Testis (tissue), 3 donors: ENCODE measurements around the gene BCOR. TPM values are rescaled to one million over a fixed set of nuclear protein-coding genes. Genes with fewer than 3 reads are reported as not detected.

Experiments
- DNase-seq: peaks from one replicate; pipeline ENCODE4 v3.0.0-alpha.2; 2019
- H3K27ac ChIP-seq, 2 donors: fragments of 200-600 bp; sonication (generic); one replicate each; pipeline ENCODE4 v1.5.1; 2019
- H3K27me3 ChIP-seq: fragments of 200-600 bp; sonication (generic); one replicate; pipeline ENCODE4 v1.5.1; 2019
- H3K36me3 ChIP-seq: fragments of 200-600 bp; sonication (generic); one replicate; pipeline ENCODE4 v1.5.1; 2017; ENCODE audit warnings: low read depth; ENCODE audit errors: missing control alignments
- H3K4me1 ChIP-seq: fragments of 200-600 bp; sonication (generic); one replicate; pipeline ENCODE4 v1.5.1; 2019
- H3K4me3 ChIP-seq, 2 donors: fragments of 200-600 bp; sonication (generic); one replicate each; pipeline ENCODE4 v1.5.1; 2017 to 2019
- H3K9me3 ChIP-seq: fragments of 200-600 bp; sonication (generic); one replicate; pipeline ENCODE4 v1.5.1; 2017
- CTCF ChIP-seq, 3 experiments: fragments of 450-650 bp in 2 of 3; fragments of 200-600 bp in 1 of 3; sonication (generic) in 1 of 3; IDR thresholded peaks; one replicate each; pipeline ENCODE4 v1.5.1; 2016 to 2019; ENCODE audit warnings: antibody characterized with exemption in 3 of 3, mild to moderate bottlenecking in 2 of 3, moderate library complexity in 1 of 3
- POLR2A ChIP-seq: fragments of 450-650 bp; IDR thresholded peaks from one replicate; pipeline ENCODE4 v1.6.1; 2017; ENCODE audit warnings: antibody characterized with exemption, mild to moderate bottlenecking, moderate library complexity
- WGBS, 2 donors: methylation state at CpG; one replicate each; pipeline ENCODE4 v1.1.5; 2018; 5-methylcytosine and 5-hydroxymethylcytosine counted together
- intact Hi-C: fragments of 100-400 bp; cut with DNase I; formaldehyde crosslinking; loops from one replicate; pipeline ENCODE4 v1.15.1; 2023; ENCODE audit warnings: low total_unique reads
- polyA plus RNA-seq: library from polyadenylated mRNA; stranded (reverse); fragments of 350-450 nt; fragmentation: Illumina TruSeq; extraction: RNeasy Lipid Tissue Mini Kit (QIAGEN cat#74804); gene quantifications from one replicate; pipeline ENCODE4 v1.2.3, GENCODE V29; 2014; ENCODE audit warnings: low read depth, low replicate concordance; ENCODE audit not compliant: insufficient read depth
- total RNA-seq, 2 donors: library from RNA; depleted of rRNA; stranded (reverse); fragments of >200 nt; gene quantifications; one replicate each; pipeline ENCODE4 v1.2.3, GENCODE V29; 2016

BCOR gene
- total and polyA plus RNA-seq, 3 donors from 2014 or later: 26.4 to 69.6 (median 46.8) TPM

GRCh38 chrX:40007756-40008705 lies 89.7 kb downstream of the BCOR start:
- Histone ChIP-seq H3K4me1 (no peaks in the 10 kb centered on the region), H3K9me3 (no peaks in the 10 kb centered on the region), H3K27me3 (no peaks in the 10 kb centered on the region), H3K36me3 (no peaks in the 10 kb centered on the region), H3K27ac (no peak overlapping the region), H3K4me3 (no peak overlapping the region)
- WGBS, 2 donors: 50 to 68% methylated on average over 10 to 38 of the region's 47 CpGs
- DNase-seq: no peak
- intact Hi-C loops: no loop called here
- TF ChIP-seq POLR2A: no peak
- TF ChIP-seq CTCF (IDR thresholded peaks at IDR 0.05): no peak

GRCh38 chrX:40007131-40007755 lies 90.5 kb downstream of the BCOR start:
- Histone ChIP-seq H3K4me3 (no peak overlapping the region), H3K4me1 (no peaks in the 10 kb centered on the region), H3K27me3 (no peaks in the 10 kb centered on the region), H3K27ac (no peak overlapping the region), H3K9me3 (no peaks in the 10 kb centered on the region), H3K36me3 (no peaks in the 10 kb centered on the region)
- no peak for DNase-seq
- WGBS, 2 donors: 67 to 72% methylated on average over 23 to 29 of the region's 33 CpGs
- TF ChIP-seq CTCF (IDR thresholded peaks at IDR 0.05) (no peak), POLR2A (no peak)
- intact Hi-C loops: no loop called here

GRCh38 chrX:40006106-40007017 lies 91.4 kb downstream of the BCOR start:
- no peaks in the 10 kb centered on the region for H3K36me3 ChIP-seq
- DNase-seq: peak; percentile 40
- H3K4me1 ChIP-seq: no peaks in the 10 kb centered on the region
- no peaks in the 10 kb centered on the region for H3K9me3 ChIP-seq
- TF ChIP-seq POLR2A (no peak), CTCF (IDR thresholded peaks at IDR 0.05) (no peak)
- intact Hi-C loops: no loop called here
- no peak overlapping the region for H3K4me3 ChIP-seq
- H3K27me3 ChIP-seq: no peaks in the 10 kb centered on the region
- 19 to 62% methylated on average over 17 to 22 of the region's 63 CpGs for WGBS, 2 donors
- H3K27ac ChIP-seq: no peak overlapping the region

GRCh38 chrX:40005292-40006011 lies 92.3 kb downstream of the BCOR start:
- TF ChIP-seq POLR2A: no peak
- no peak for TF ChIP-seq CTCF (IDR thresholded peaks at IDR 0.05)
- Histone ChIP-seq H3K4me3 (no peak overlapping the region), H3K27ac (no peak overlapping the region), H3K36me3 (no peaks in the 10 kb centered on the region), H3K4me1 (no peaks in the 10 kb centered on the region), H3K27me3 (no peaks in the 10 kb centered on the region), H3K9me3 (no peaks in the 10 kb centered on the region)
- DNase-seq: no peak
- 27% methylated on average over 25 of the region's 73 CpGs; no CpG with 5 or more reads in 1 of the 2 donors for WGBS, 2 donors
- intact Hi-C loops: no loop called here
